Measurements from ENCODE around the gene ZRANB3. TPM values are rescaled to one million over a fixed set of nuclear protein-coding genes. Genes with fewer than 3 reads are reported as not detected.

Gene ZRANB3
- total RNA-seq, 1 experiment from 2014 or later, result 17.1 TPM

DNA sequence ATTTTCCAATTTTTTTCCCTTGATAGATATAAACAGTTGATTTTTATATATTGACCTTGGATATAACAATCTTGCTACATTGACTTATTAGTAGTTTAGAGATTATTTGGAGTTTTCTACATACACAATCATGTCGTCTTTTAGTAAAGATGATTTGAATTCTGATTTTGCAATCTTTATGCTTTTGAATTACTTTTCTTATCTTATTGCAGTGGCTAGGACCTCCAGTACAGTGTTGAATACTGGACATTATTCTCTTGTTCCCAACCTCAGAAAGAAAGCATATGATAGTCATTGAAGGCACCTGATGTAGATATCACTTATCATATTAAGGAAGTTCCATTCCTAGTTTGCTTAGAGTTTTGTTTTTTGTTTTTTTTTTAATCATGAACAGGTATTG, 388.7 kb downstream of the ZRANB3 start:
- intact Hi-C loops (cut with micrococcal nuclease; ENCODE audit: unreplicated experiment), result no loop called here

DNA sequence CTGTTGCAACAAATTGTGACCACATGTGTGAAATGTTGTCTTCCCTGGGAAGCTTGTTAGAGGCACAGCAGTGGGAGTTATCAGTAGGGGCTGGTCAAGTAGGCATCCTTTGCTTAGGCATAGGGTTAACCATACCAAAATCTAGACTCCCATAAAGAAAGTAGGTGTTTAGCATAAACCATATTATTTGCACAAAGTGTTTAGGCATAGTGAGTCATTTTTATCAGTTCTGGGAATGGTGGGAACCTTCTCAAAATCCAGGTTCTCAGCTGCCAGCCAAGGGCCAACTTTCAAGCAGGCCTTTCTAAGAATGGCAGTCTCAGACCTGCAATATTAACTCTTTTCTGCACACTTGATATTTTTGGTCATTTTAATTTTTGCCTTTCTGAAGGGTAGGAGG, 390.4 kb downstream of the ZRANB3 start:
- TF ChIP-seq, protein P1, sequence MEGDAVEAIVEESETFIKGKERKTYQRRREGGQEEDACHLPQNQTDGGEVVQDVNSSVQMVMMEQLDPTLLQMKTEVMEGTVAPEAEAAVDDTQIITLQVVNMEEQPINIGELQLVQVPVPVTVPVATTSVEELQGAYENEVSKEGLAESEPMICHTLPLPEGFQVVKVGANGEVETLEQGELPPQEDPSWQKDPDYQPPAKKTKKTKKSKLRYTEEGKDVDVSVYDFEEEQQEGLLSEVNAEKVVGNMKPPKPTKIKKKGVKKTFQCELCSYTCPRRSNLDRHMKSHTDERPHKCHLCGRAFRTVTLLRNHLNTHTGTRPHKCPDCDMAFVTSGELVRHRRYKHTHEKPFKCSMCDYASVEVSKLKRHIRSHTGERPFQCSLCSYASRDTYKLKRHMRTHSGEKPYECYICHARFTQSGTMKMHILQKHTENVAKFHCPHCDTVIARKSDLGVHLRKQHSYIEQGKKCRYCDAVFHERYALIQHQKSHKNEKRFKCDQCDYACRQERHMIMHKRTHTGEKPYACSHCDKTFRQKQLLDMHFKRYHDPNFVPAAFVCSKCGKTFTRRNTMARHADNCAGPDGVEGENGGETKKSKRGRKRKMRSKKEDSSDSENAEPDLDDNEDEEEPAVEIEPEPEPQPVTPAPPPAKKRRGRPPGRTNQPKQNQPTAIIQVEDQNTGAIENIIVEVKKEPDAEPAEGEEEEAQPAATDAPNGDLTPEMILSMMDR (conservative IDR thresholded peaks at IDR 0.05; ENCODE audit: low read depth, low read length), result no peak
- TF ChIP-seq EZH2 (IDR thresholded peaks at IDR 0.05; ENCODE audit: borderline replicate concordance, low read depth, low read length, poor library complexity, severe bottlenecking), result no peak
- Histone ChIP-seq H3K27ac (ENCODE audit: low read depth, low read length, poor library complexity, severe bottlenecking) (no peak overlapping the region), H3K27me3 (replicated peaks; ENCODE audit: insufficient read depth, low read depth, low read length, poor library complexity) (no peaks in the 10 kb centered on the region), H3K4me3 (ENCODE audit: low read depth, low read length, poor library complexity, severe bottlenecking) (no peak overlapping the region), H3K9me3 (ENCODE audit: low read depth, low read length, poor library complexity, severe bottlenecking) (no peaks in the 10 kb centered on the region), H3K36me3 (ENCODE audit: insufficient read depth, low read length, poor library complexity, severe bottlenecking) (peaks cover 21% of the 10 kb centered on the region), H3K4me1 (ENCODE audit: insufficient read depth, low read length, poor library complexity, severe bottlenecking) (no peaks in the 10 kb centered on the region)
- ChIA-PET POLR2A (ENCODE audit: low non-redundant PET) (no interaction called here), CTCF (no interaction called here)
- no peak for DNase-seq (ENCODE audit: low spot score)
- BruUV-seq (replicated peaks), result no TSS peak
- intact Hi-C loops (cut with micrococcal nuclease; ENCODE audit: unreplicated experiment), result no loop called here

More for the DNA sequence above, 388.7 kb downstream of the ZRANB3 start:
- Histone ChIP-seq H3K27ac (ENCODE audit: low read depth, low read length, poor library complexity, severe bottlenecking) (no peak overlapping the region), H3K27me3 (replicated peaks; ENCODE audit: insufficient read depth, low read depth, low read length, poor library complexity) (no peaks in the 10 kb centered on the region), H3K36me3 (ENCODE audit: insufficient read depth, low read length, poor library complexity, severe bottlenecking) (peaks cover 15% of the 10 kb centered on the region), H3K4me1 (ENCODE audit: insufficient read depth, low read length, poor library complexity, severe bottlenecking) (no peaks in the 10 kb centered on the region), H3K4me3 (ENCODE audit: low read depth, low read length, poor library complexity, severe bottlenecking) (no peak overlapping the region), H3K9me3 (ENCODE audit: low read depth, low read length, poor library complexity, severe bottlenecking) (no peaks in the 10 kb centered on the region)
- TF ChIP-seq, protein P1 (conservative IDR thresholded peaks at IDR 0.05; ENCODE audit: low read depth, low read length), result no peak
- no peak for TF ChIP-seq EZH2 (IDR thresholded peaks at IDR 0.05; ENCODE audit: borderline replicate concordance, low read depth, low read length, poor library complexity, severe bottlenecking)
- no peak for DNase-seq (ENCODE audit: low spot score)
- no TSS peak for BruUV-seq (replicated peaks)
- ChIA-PET CTCF (no interaction called here), POLR2A (ENCODE audit: low non-redundant PET) (no interaction called here)

DNA sequence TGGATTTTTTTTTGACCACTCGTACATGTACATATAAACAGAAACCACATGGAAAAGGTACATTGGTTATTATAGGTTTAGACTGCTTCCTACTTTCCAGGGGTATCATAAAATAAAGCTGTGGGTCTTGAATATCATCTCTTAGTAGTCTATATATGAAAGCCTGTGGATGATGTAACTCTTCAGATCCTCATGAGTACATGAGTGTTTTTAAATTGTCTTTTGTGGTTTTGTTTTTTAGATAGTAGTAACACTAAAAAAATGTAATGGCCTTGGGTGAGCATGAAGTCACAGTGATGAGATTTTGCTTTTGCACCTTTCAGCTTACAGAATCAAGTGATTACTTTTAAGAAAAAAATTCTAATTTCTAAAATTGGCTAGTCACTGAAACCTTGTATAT, 398.7 kb downstream of the ZRANB3 start:
- Histone ChIP-seq H3K4me3 (ENCODE audit: low read depth, low read length, poor library complexity, severe bottlenecking) (no peak overlapping the region), H3K36me3 (ENCODE audit: insufficient read depth, low read length, poor library complexity, severe bottlenecking) (peaks cover 21% of the 10 kb centered on the region), H3K4me1 (ENCODE audit: insufficient read depth, low read length, poor library complexity, severe bottlenecking) (no peaks in the 10 kb centered on the region), H3K27ac (ENCODE audit: low read depth, low read length, poor library complexity, severe bottlenecking) (no peak overlapping the region), H3K27me3 (replicated peaks; ENCODE audit: insufficient read depth, low read depth, low read length, poor library complexity) (no peaks in the 10 kb centered on the region), H3K9me3 (ENCODE audit: low read depth, low read length, poor library complexity, severe bottlenecking) (no peaks in the 10 kb centered on the region)
- BruUV-seq (replicated peaks), result no TSS peak
- ChIA-PET POLR2A (ENCODE audit: low non-redundant PET) (no interaction called here), CTCF (no interaction called here)
- DNase-seq (ENCODE audit: low spot score), result no peak
- intact Hi-C loops (cut with micrococcal nuclease; ENCODE audit: unreplicated experiment), result no loop called here
- TF ChIP-seq, protein P1 (conservative IDR thresholded peaks at IDR 0.05; ENCODE audit: low read depth, low read length), result no peak
- no peak for TF ChIP-seq EZH2 (IDR thresholded peaks at IDR 0.05; ENCODE audit: borderline replicate concordance, low read depth, low read length, poor library complexity, severe bottlenecking)

Data from A673 (cell line).